HepG2 (cell line): ENCODE measurements around the gene IGF2. TPM values are rescaled to one million over a fixed set of nuclear protein-coding genes. Genes with fewer than 3 reads are reported as not detected.

Experiments used
- HMGXB3 ChIP-seq: sonication (generic); formaldehyde crosslinking; IDR thresholded peaks from 2 replicates; pipeline ENCODE4 v1.4.0; 2020; ENCODE audit warnings: missing genetic modification reagents, borderline replicate concordance
- HNF4G ChIP-seq, 2 experiments: sonication (generic) in 1 of 2; formaldehyde crosslinking in 1 of 2; IDR thresholded peaks; 2 replicates each; pipeline versions ENCODE4 v1.4.0 to v1.6.1; 2011 to 2020; ENCODE audit warnings: borderline replicate concordance in 2 of 2, low read depth in 2 of 2, mild to moderate bottlenecking in 2 of 2, low read length in 1 of 2, missing genetic modification reagents in 1 of 2, moderate library complexity in 1 of 2
- JDP2 ChIP-seq: sonication (generic); formaldehyde crosslinking; IDR thresholded peaks from 2 replicates; pipeline ENCODE4 v1.8.1; 2022; ENCODE audit warnings: missing genetic modification reagents, borderline replicate concordance
- MED1 ChIP-seq: sonication (generic); formaldehyde crosslinking; IDR thresholded peaks from 2 replicates; pipeline ENCODE4 v1.4.0; 2020; ENCODE audit warnings: missing genetic modification reagents
- STAT6 ChIP-seq: sonication (generic); formaldehyde crosslinking; IDR thresholded peaks from 2 replicates; pipeline ENCODE4 v1.4.0; 2020; ENCODE audit warnings: missing genetic modification reagents, mild to moderate bottlenecking, borderline replicate concordance
- TARDBP ChIP-seq: sonication (generic); formaldehyde crosslinking; IDR thresholded peaks from 2 replicates; pipeline ENCODE4 v1.8.0; 2022; ENCODE audit warnings: mild to moderate bottlenecking, missing genetic modification reagents
- ZFX ChIP-seq: sonication (generic); formaldehyde crosslinking; IDR thresholded peaks from 2 replicates; pipeline ENCODE4 v1.4.0; 2020; ENCODE audit warnings: mild to moderate bottlenecking, low read depth, missing genetic modification reagents, moderate library complexity
- ZHX1 ChIP-seq: sonication (generic); formaldehyde crosslinking; IDR thresholded peaks from 2 replicates; pipeline ENCODE4 v1.8.1; 2022; ENCODE audit warnings: low read depth, mild to moderate bottlenecking, missing genetic modification reagents
- ZNF24 ChIP-seq: fragments of 450-650 bp; IDR thresholded peaks from 2 replicates; pipeline ENCODE4 v1.6.1; 2017; ENCODE audit warnings: antibody characterized with exemption, mild to moderate bottlenecking
- ZNF260 ChIP-seq: sonication (generic); formaldehyde crosslinking; IDR thresholded peaks from 2 replicates; pipeline ENCODE4 v1.4.0; 2020; ENCODE audit warnings: missing genetic modification reagents, low read depth, mild to moderate bottlenecking, borderline replicate concordance
- ZNF552 ChIP-seq: sonication (generic); formaldehyde crosslinking; IDR thresholded peaks from 2 replicates; pipeline ENCODE4 v1.9.0; 2022; ENCODE audit warnings: missing genetic modification reagents, mild to moderate bottlenecking, borderline replicate concordance
- polyA plus RNA-seq, 8 experiments: library from polyadenylated mRNA; depleted of rRNA in 3 of 8; stranded (reverse) in 7 of 8; unstranded in 1 of 8; fragments of >200 nt; fragmentation: Illumina TruSeq in 4 of 8; extraction: Trizol in 4 of 8; gene quantifications; 2 replicates each; pipeline versions ENCODE4 v1.2.1 to v1.2.3, GENCODE V29; 2011 to 2016; ENCODE audit warnings: low read depth in 4 of 8, missing spikeins in 1 of 8, mixed read lengths in 1 of 8; ENCODE audit not compliant: insufficient read depth in 1 of 8
- total RNA-seq, 5 experiments: library from RNA; depleted of rRNA; stranded (reverse); fragments of >200 nt; fragmentation: Illumina TruSeq; extraction: Trizol; gene quantifications; 2 replicates each; pipeline ENCODE4 v1.2.3, GENCODE V29; 2016; ENCODE audit warnings: low read depth in 1 of 5
- TF ChIP-seq, protein P1 (sequence below): sonication (generic); formaldehyde crosslinking; IDR thresholded peaks from 2 replicates; pipeline ENCODE4 v1.4.0; 2020; ENCODE audit warnings: missing genetic modification reagents, borderline replicate concordance

The IGF2 gene
- total and polyA plus RNA-seq, 2 of the 13 experiments (the other 11 are each of a cell fraction or from before 2014, with no cell fraction given): 79.1 to 254 TPM

GRCh38 chr11:2130881-2131352 lies 8.3 kb downstream of the IGF2 start (continued):
- no peak for TF ChIP-seq STAT6 (CRISPR knock-in tag)
- no peak for TF ChIP-seq ZNF260 (CRISPR knock-in tag)
- TF ChIP-seq ZNF552 (CRISPR knock-in tag): 0 out of 2 replicates have a peak, but pooled peaks have one; percentile 22
- no peak; the same call in 1 of the 2 replicates for TF ChIP-seq TARDBP (CRISPR knock-in tag)
- TF ChIP-seq ZFX: 0 out of 2 replicates have a peak, but pooled peaks have one; percentile 38
- peak; percentile 28; the same call in 1 of the 2 replicates for TF ChIP-seq JDP2 (CRISPR knock-in tag)
- TF ChIP-seq ZNF24: no peak
- TF ChIP-seq ZHX1 (CRISPR knock-in tag): no peak; the same call in 1 of the 2 replicates
- TF ChIP-seq HNF4G (IDR thresholded peaks at IDR 0.05; ENCODE audit: borderline replicate concordance, low read depth, low read length): no peak
- TF ChIP-seq HNF4G (CRISPR knock-in tag; IDR thresholded peaks at IDR 0.05; ENCODE audit: borderline replicate concordance, low read depth): no peak
- TF ChIP-seq MED1 (CRISPR knock-in tag): peak; percentile 56; the same call in 1 of the 2 replicates
- no peak; the same call in 1 of the 2 replicates for TF ChIP-seq HMGXB3 (CRISPR knock-in tag)
- TF ChIP-seq, protein P1, sequence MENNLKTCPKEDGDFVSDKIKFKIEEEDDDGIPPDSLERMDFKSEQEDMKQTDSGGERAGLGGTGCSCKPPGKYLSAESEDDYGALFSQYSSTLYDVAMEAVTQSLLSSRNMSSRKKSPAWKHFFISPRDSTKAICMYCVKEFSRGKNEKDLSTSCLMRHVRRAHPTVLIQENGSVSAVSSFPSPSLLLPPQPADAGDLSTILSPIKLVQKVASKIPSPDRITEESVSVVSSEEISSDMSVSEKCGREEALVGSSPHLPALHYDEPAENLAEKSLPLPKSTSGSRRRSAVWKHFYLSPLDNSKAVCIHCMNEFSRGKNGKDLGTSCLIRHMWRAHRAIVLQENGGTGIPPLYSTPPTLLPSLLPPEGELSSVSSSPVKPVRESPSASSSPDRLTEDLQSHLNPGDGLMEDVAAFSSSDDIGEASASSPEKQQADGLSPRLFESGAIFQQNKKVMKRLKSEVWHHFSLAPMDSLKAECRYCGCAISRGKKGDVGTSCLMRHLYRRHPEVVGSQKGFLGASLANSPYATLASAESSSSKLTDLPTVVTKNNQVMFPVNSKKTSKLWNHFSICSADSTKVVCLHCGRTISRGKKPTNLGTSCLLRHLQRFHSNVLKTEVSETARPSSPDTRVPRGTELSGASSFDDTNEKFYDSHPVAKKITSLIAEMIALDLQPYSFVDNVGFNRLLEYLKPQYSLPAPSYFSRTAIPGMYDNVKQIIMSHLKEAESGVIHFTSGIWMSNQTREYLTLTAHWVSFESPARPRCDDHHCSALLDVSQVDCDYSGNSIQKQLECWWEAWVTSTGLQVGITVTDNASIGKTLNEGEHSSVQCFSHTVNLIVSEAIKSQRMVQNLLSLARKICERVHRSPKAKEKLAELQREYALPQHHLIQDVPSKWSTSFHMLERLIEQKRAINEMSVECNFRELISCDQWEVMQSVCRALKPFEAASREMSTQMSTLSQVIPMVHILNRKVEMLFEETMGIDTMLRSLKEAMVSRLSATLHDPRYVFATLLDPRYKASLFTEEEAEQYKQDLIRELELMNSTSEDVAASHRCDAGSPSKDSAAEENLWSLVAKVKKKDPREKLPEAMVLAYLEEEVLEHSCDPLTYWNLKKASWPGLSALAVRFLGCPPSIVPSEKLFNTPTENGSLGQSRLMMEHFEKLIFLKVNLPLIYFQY (CRISPR knock-in tag): no peak
